SU-DHL-6 (cell line): ENCODE results near the gene ORM2.

Experiments used
- EZH2phosphoT487 ChIP-seq: fragments of 200-600 bp; sonication (generic), shearing (Covaris generic); conservative IDR thresholded peaks from 2 replicates; pipeline ENCODE4 v1.6.1; 2018; ENCODE audit warnings: mild to moderate bottlenecking, antibody characterized with exemption, low read length, moderate library complexity, mixed read lengths
- TF ChIP-seq, protein P1 (sequence below): fragments of 200-600 bp; sonication (generic); IDR thresholded peaks from one replicate; pipeline ENCODE4 v1.5.1; 2017; ENCODE audit warnings: antibody characterized with exemption, mild to moderate bottlenecking, low read length, moderate library complexity; ENCODE audit not compliant: insufficient read depth, poor library complexity, severe bottlenecking

DNA sequence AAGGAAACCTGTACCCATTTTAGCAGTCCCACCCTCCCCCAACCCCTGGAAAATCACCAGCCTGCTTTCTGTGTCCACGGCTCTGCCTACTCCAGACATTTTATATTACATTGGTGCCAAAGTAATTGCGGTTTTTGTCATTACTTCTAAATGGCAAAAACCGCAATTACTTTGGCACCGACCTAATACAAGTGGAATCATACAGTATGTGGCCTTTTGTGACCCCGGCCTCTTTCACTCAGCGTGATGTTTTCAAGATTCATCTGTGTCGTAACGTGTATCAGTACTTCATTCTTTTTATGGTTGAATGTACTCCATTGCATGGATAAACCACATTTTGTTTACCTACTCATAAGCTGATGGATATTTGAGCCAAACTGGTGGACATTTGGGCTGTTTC, 16.5 kb upstream of the ORM2 start:
- TF ChIP-seq, protein P1, sequence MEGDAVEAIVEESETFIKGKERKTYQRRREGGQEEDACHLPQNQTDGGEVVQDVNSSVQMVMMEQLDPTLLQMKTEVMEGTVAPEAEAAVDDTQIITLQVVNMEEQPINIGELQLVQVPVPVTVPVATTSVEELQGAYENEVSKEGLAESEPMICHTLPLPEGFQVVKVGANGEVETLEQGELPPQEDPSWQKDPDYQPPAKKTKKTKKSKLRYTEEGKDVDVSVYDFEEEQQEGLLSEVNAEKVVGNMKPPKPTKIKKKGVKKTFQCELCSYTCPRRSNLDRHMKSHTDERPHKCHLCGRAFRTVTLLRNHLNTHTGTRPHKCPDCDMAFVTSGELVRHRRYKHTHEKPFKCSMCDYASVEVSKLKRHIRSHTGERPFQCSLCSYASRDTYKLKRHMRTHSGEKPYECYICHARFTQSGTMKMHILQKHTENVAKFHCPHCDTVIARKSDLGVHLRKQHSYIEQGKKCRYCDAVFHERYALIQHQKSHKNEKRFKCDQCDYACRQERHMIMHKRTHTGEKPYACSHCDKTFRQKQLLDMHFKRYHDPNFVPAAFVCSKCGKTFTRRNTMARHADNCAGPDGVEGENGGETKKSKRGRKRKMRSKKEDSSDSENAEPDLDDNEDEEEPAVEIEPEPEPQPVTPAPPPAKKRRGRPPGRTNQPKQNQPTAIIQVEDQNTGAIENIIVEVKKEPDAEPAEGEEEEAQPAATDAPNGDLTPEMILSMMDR: no peak
- TF ChIP-seq EZH2phosphoT487: no peak
